ENCODE measurements around the gene CCDC148.
"Not testable (repeated sequence)": the region's sequence is repeated elsewhere in the genome, so short reads cannot be mapped to it uniquely, and the experiment has no call there.

CCDC148 gene

DNA sequence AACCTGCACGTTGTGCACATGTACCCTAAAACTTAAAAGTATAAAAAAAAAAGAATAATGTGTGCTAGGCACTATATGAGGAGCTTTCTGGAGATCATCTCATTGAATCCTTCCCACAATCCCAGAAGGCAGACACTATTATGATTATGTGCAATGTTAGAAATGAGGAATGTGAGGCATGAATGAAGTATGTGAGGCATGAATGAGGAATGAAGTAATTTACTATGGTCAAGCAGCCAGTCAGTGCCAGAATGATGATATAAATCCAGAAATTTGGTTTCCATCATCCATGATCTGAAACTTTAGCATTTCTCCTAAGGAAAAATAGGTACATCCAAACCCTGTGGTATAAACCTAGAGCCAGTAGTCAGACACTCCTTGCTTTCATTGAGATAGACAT is 42.0 kb downstream of the CCDC148 start:
- DNase-seq, result no peak

GRCh38 chr2:158413581-158413980 is 43.0 kb downstream of the CCDC148 start:
- no peak for DNase-seq

- no peak for DNase-seq
These were observed 44.3 kb downstream of the CCDC148 start for GRCh38 chr2:158412206-158412605.

DNA sequence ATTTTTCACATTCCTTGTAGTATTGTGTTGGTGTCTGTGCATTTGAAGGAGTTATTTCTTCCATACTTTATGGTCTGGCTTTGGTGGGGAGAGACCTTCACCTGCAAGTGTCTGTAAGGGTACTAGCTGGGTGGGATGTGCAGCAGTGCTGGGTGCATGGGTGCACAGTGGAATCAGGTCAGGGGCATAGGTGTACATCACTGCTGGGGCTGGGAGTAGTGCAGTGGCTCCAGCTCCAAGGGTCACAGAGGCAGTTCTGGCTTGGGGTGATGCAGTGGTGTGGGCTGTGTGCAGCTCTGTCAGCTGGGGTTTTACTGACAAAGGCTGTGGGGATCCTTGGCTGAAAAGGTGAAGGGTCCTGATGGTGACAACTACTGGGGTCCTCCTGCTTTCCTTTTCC is 44.8 kb downstream of the CCDC148 start:
- DNase-seq, result no peak

GRCh38 chr2:158410132-158410531 is 46.4 kb downstream of the CCDC148 start:
- DNase-seq, result no peak

GRCh38 chr2:158407031-158407430 is 49.5 kb downstream of the CCDC148 start:
- no peak for DNase-seq

- no peak for DNase-seq
These were observed 51.2 kb downstream of the CCDC148 start for GRCh38 chr2:158405341-158405740.

DNA sequence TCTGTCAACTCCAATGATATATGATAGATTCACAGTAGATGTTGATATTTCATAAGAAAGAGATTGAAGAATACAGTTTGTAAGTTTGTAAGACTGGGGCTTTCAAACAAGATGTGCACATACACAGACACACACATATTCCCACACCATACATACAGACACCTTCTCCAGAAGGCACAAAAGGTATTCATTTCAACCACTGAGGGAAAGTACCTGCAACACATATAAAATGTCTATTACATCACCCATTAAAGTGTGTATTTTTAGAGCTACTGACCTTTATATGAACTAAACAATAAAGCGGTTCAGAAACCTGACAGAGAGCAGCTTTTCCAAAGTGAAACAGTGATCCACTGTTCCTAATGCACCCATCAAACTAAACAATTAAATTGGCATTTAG is 53.3 kb downstream of the CCDC148 start:
- DNase-seq, result no peak

- no peak for DNase-seq
These were observed 53.9 kb downstream of the CCDC148 start for GRCh38 chr2:158402665-158403064.

DNA sequence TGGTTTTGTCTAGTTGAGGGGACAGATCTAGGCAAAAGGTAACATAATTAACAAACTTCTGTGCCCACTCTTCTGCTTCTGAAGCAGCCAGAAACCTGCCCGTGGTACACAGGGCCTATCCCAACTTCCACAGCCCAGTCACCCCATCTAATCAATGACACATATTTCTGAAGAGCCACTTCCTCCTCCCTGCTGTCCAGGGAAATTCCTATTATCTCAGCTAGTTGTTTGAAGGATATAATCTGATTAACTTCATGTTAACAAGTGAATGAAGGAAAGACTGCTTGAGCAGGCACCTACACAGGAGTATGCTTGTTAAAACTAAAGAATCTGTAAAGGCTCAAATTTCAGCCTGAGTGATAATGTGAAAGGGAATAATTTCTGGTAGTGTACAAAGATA is 61.4 kb downstream of the CCDC148 start:
- no peak for DNase-seq

DNA sequence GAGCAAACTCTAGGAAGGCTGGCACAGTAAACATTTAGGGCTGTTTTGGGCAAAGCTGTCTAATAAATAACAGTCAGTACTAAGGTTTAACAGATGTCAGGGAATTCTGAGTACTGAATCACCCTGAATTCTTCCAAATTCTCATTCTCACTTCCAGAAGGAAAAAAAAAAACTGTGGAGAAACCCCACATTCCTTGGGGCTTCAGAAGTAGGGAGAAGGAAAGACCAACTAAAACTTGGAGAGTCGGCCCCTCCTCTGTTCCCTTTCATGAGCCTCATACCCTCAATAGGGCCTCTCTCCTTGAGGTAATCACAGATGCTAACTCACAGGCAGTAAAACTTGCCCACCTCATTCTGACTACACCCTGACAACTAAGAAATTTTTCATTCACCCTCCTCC is 62.1 kb downstream of the CCDC148 start:
- DNase-seq, result no peak

DNA sequence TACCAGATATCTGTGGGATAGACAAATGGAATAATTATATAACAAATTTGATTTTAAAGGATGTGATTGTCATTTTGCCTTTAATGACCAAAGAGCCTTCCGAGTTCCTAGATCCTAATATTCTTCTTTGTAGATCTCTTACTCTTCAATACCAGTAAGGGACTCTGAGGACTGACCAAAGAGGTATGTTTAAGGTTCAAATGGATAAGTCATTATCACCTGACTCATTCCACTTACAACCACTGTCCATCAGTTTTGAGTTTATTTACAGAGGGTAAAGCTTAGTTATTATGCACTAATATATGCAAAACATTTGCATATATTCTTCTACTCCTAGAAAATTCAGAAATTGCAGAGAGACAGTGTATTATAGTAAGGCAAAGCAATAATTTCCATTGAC is 62.7 kb downstream of the CCDC148 start:
- DNase-seq, result no peak

GRCh38 chr2:158392687-158393086 is 63.9 kb downstream of the CCDC148 start:
- no peak for DNase-seq

GRCh38 chr2:158391876-158392275 is 64.7 kb downstream of the CCDC148 start:
- no peak for DNase-seq

DNA sequence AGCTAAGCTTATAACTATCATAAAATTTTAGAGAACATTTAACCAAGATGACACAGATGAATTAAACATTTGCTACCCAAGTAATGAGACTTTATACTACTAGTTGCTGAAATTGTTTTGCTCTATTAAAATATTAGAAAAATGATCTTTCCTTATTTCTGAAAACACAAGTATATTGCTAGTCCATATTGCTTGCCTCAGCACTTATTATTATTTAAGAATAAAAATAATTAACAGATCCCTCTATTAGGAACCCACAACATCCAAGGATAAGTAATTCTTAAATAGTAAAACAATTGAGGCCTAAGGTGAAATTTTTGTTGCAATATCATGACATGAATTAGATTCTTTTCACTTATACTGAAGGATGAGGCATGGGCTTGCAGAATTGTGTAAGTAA is 65.2 kb downstream of the CCDC148 start:
- no peak for DNase-seq

DNA sequence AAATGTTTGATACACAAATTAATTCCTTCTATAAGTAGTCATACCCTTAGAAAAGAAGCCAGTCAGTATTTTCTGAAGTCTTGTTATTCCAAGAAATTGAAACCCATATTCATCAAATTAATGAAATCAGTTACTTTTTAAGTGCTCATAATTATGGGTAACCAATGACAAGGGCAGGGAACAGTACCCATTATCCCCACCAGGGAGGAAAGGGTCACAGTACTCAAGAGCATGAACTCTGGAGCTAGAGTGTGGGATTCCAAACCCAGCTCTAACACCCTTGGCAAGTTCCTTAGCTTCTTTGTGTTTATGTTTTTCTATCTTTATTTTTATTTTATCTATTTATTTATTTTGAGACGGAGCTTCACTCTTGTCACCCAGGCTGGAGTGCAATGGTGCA is 68.4 kb downstream of the CCDC148 start:
- no peak for DNase-seq

GRCh38 chr2:158385646-158386045 is 70.9 kb downstream of the CCDC148 start:
- DNase-seq, result no peak

- DNase-seq, result no peak
These were observed 74.6 kb downstream of the CCDC148 start for GRCh38 chr2:158381978-158382377.

GRCh38 chr2:158381205-158381604 is 75.3 kb downstream of the CCDC148 start:
- DNase-seq, result no peak

- DNase-seq, result no peak
These were observed 75.8 kb downstream of the CCDC148 start for GRCh38 chr2:158380746-158381145.

- no peak for DNase-seq
These were observed 77.6 kb downstream of the CCDC148 start for GRCh38 chr2:158378926-158379325.

- DNase-seq, result no peak
These were observed 90.2 kb downstream of the CCDC148 start for GRCh38 chr2:158366342-158366741.

DNA sequence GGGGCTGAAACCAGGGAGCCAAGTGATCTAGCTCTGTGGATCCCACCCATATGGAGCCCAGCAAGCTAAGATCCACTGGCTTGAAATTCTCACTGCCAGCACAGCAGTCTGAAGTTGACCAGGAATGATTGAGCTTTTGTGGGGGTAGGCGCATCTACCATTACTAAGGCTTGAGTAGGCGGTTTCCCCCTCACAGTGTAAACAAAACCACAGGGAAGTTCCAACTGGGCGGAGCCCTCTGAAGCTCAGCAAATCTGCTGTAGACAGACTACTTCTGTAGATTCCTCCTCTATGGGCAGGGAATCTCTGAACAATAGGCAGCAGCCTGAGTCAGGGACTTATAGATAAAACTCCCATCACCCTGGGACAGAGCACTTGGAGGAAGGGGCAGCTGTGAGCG is 96.7 kb downstream of the CCDC148 start:
- DNase-seq, result no peak

DNA sequence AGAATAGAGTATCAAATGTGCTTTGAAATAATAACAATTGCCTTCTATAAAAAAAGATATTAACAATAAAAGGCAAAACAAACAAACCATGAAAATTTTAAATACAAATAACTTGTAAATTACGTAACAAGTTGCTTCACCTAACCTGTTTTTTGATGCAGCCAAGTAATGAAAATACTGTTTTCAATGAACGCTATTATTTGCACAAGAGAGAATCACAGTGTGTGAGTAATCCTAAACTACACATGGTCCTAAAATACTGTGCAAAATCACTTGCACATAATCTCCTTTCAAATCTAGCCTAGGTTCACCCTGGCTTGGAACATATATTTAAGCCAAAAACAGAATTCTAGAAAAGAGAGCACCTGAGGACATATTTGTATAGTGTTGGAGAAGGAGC is 98.9 kb downstream of the CCDC148 start:
- DNase-seq, result no peak

DNA sequence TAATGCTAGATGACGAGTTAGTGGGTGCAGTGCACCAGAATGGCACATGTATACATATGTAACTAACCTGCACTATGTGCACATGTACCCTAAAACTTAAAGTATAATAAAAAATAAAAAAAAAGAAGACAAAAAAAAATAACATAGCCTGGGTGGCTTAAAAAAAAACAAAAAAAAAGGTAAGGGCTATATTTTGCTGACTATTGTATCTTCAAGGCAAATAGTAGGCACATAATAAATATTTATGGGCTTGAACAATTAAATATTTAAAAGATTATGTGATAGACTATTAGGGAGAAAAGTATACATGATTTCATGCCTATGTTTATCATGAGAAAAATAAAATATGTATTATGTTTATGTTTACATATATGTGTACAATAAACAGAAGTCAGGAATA is 99.4 kb downstream of the CCDC148 start:
- no peak for DNase-seq

DNA sequence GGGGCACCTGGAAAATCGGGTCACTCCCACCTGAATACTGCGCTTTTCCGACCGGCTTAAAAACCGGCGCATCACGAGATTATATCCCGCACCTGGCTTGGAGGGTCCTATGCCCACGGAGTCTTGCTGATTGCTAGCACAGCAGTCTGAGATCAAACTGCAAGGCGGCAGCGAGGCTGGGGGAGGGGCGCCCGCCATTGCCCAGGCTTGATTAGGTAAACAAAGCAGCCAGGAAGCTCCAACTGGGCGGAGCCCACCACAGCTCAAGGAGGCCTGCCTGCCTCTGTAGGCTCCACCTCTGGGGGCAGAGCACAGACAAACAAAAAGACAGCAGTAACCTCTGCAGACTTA is 105.1 kb downstream of the CCDC148 start:
- DNase-seq, result not testable (repeated sequence)
